ENCODE measurements around the gene KLRG1. TPM values are rescaled to one million over a fixed set of nuclear protein-coding genes. Genes with fewer than 3 reads are reported as not detected.

The KLRG1 gene
- total and polyA plus RNA-seq, 4 donors, result 0.95 to 2.8 (median 2.6) TPM

GRCh38 chr12:8991371-8992345 is 2.3 kb downstream of the KLRG1 start (continued):
- TF ChIP-seq ZBTB33 (IDR thresholded peaks at IDR 0.05), result no peak

- Histone ChIP-seq H3K27ac (ENCODE audit: low read depth in 1 of 2, low read length in 2 of 2) (no peak overlapping the region), H3K9me3 (ENCODE audit: control insufficient read depth in 4 of 4, low read length in 3 of 4) (no peaks in the 10 kb centered on the region), H3K4me3 (ENCODE audit: low read depth in 1 of 3, low read length in 3 of 3) (no peak overlapping the region), H3K9ac (ENCODE audit: low read depth in 1 of 2, low read length in 2 of 2) (no peak overlapping the region), H3K36me3 (ENCODE audit: control insufficient read depth in 4 of 4, insufficient read depth in 3 of 4, low read depth in 1 of 4, low read length in 3 of 4) (no peaks in the 10 kb centered on the region), H3K27me3 (ENCODE audit: control insufficient read depth in 4 of 4, insufficient read depth in 4 of 4, low read length in 3 of 4) (no peaks in the 10 kb centered on the region), H3K4me1 (ENCODE audit: control insufficient read depth in 4 of 4, insufficient read depth in 4 of 4, low read length in 3 of 4) (peaks cover 0 to 3% (median 0%) of the 10 kb centered on the region in 4 donors)
- DNase-seq (ENCODE audit: low spot score), result no peak
- no peak for TF ChIP-seq ZBTB33 (IDR thresholded peaks at IDR 0.05)
- WGBS, result 88% methylated on average over 3 of the region's 3 CpGs
Measured at GRCh38 chr12:8993827-8994226, 4.5 kb downstream of the KLRG1 start.

GRCh38 chr12:8995021-8995775 is 5.9 kb downstream of the KLRG1 start:
- H3K4me3 ChIP-seq (ENCODE audit: low read depth in 1 of 3, low read length in 3 of 3), result no peak overlapping the region
- H3K9me3 ChIP-seq (ENCODE audit: control insufficient read depth in 4 of 4, low read length in 3 of 4), result no peaks in the 10 kb centered on the region
- no peak overlapping the region for H3K9ac ChIP-seq (ENCODE audit: low read depth in 1 of 2, low read length in 2 of 2)
- 87% methylated on average over 4 of the region's 4 CpGs for WGBS
- no peaks in the 10 kb centered on the region for H3K27me3 ChIP-seq (ENCODE audit: control insufficient read depth in 4 of 4, insufficient read depth in 4 of 4, low read length in 3 of 4)
- no peaks in the 10 kb centered on the region for H3K36me3 ChIP-seq (ENCODE audit: control insufficient read depth in 4 of 4, insufficient read depth in 3 of 4, low read depth in 1 of 4, low read length in 3 of 4)
- H3K27ac ChIP-seq (ENCODE audit: low read depth in 1 of 2, low read length in 2 of 2), result no peak overlapping the region
- DNase-seq (ENCODE audit: low spot score), result no peak
- H3K4me1 ChIP-seq (ENCODE audit: control insufficient read depth in 4 of 4, insufficient read depth in 4 of 4, low read length in 3 of 4), result no peaks in the 10 kb centered on the region
- no peak for TF ChIP-seq GABPA (IDR thresholded peaks at IDR 0.05 in 1 of 2, conservative IDR thresholded peaks at IDR 0.05 in 1 of 2)
- no peak for TF ChIP-seq ZBTB33 (IDR thresholded peaks at IDR 0.05)
- no peak for TF ChIP-seq NR2F2 (IDR thresholded peaks at IDR 0.05)
- no peak for TF ChIP-seq ATF3 (IDR thresholded peaks at IDR 0.05)
- no peak for TF ChIP-seq SP1 (IDR thresholded peaks at IDR 0.05)
- TF ChIP-seq FOXA2 (IDR thresholded peaks at IDR 0.05), result no peak
- no peak for TF ChIP-seq RXRA (IDR thresholded peaks at IDR 0.05)
- TF ChIP-seq CTCF (IDR thresholded peaks at IDR 0.05; ENCODE audit: low read depth, low read length, missing input control), result no peak
- TF ChIP-seq REST (IDR thresholded peaks at IDR 0.05), result no peak
- TF ChIP-seq TAF1 (conservative IDR thresholded peaks at IDR 0.05), result no peak
- TF ChIP-seq YY1 (IDR thresholded peaks at IDR 0.05), result no peak
- TF ChIP-seq MAX (IDR thresholded peaks at IDR 0.05), result no peak
- no peak for TF ChIP-seq HNF4G (IDR thresholded peaks at IDR 0.05)
- TF ChIP-seq HNF4A (conservative IDR thresholded peaks at IDR 0.05), result no peak
- TF ChIP-seq RAD21 (IDR thresholded peaks at IDR 0.05), result no peak

Measured in liver (tissue), 9 donors.